Measurements from ENCODE around the gene ACVR2B. TPM values are rescaled to one million over a fixed set of nuclear protein-coding genes. Genes with fewer than 3 reads are reported as not detected.

The ACVR2B gene
- total RNA-seq, 1 experiment from 2014 or later = 18.3 TPM

GRCh38 chr3:38479431-38480092, 25.9 kb downstream of the ACVR2B start:
- Histone ChIP-seq H3K9me2 (ENCODE audit: insufficient read depth) (no peaks in the 10 kb centered on the region), H3K4me3 (replicated peaks in 1 of 2; ENCODE audit: low read depth in 1 of 2, low read length in 2 of 2) (no peak overlapping the region), H3K9me3 (ENCODE audit: control insufficient read depth in 1 of 2, insufficient read depth in 1 of 2, low read depth in 1 of 2, low read length in 2 of 2) (no peaks in the 10 kb centered on the region), H3K27me3 (ENCODE audit: insufficient read depth, low read length) (no peaks in the 10 kb centered on the region), H2AFZ (ENCODE audit: low read depth, low read length, poor library complexity, severe bottlenecking) (no peak overlapping the region), H3K9ac (ENCODE audit: low read length) (no peak overlapping the region), H4K20me1 (ENCODE audit: insufficient read depth) (no peaks in the 10 kb centered on the region), H3K4me2 (ENCODE audit: low read length) (no peak overlapping the region), H3K27ac (ENCODE audit: low read depth, low read length) (no peak overlapping the region), H3K4me1 (ENCODE audit: control insufficient read depth in 1 of 2, insufficient read depth in 2 of 2, low read length in 2 of 2) (no peaks in the 10 kb centered on the region), H3K36me3 (ENCODE audit: control insufficient read depth in 1 of 2, insufficient read depth in 2 of 2, low read length in 2 of 2) (peaks cover 15 to 26% of the 10 kb centered on the region in 2 experiments; a peak in 3 of 4 replicates), H3K79me2 (ENCODE audit: insufficient read depth, low read length) (peaks cover 10% of the 10 kb centered on the region; the same call in 1 of the 2 replicates)
- TF ChIP-seq ZNF274 (IDR thresholded peaks at IDR 0.05; ENCODE audit: low read depth, low read length) = no peak
- TF ChIP-seq ZBTB33 (IDR thresholded peaks at IDR 0.05; ENCODE audit: extremely low read depth, insufficient replicate concordance, low read length) = no peak
- TF ChIP-seq POLR2A (IDR thresholded peaks at IDR 0.05; ENCODE audit: borderline replicate concordance, extremely low read depth, insufficient read depth, insufficient read length) = no peak
- TF ChIP-seq CTCF (IDR thresholded peaks at IDR 0.05 in 2 of 3, conservative IDR thresholded peaks at IDR 0.05 in 1 of 3; ENCODE audit: borderline replicate concordance in 1 of 3, insufficient read depth in 1 of 3, low read depth in 2 of 3, low read length in 2 of 3) = peak; percentile 83 to 88 (median 88)
- peak; percentile 47 for TF ChIP-seq YY1 (IDR thresholded peaks at IDR 0.05; ENCODE audit: extremely low read depth, insufficient replicate concordance, low read depth, low read length)
- TF ChIP-seq RAD21 (IDR thresholded peaks at IDR 0.05; ENCODE audit: low read depth) = peak; percentile 97
- no peak for DNase-seq (ENCODE audit: low read depth, low spot score)
- ChIA-PET CTCF (interaction anchor here (0.6 to 1.8 kb wide), 10 partner anchors 9 to 361 kb away, joined by 3 to 10 read pairs (median 4); partner anchors contain the start of gene XYLB), RAD21 (ENCODE audit: low non-redundant PET in 1 of 2, low total read pairs in 2 of 2, uncharacterized antibody in 2 of 2, unreplicated experiment in 2 of 2) (no interaction called here), POLR2A (no interaction called here)
- intact Hi-C loops (cut with micrococcal nuclease) = loop anchor here (2.0 to 5.0 kb wide), 3 partner anchors 133 to 362 kb away; partner anchors contain the start of gene XYLB
- BruUV-seq (replicated peaks) = no TSS peak
- ATAC-seq = peak; percentile 92
